Non-pigmented ciliary epithelial cell (primary cell): Measurements from ENCODE around the gene DAW1.
"Not testable (repeated sequence)": the region's sequence is repeated elsewhere in the genome, so short reads cannot be mapped to it uniquely, and the experiment has no call there.

Experiments
- DNase-seq: peaks from one replicate; pipeline ENCODE4 v3.0.0-alpha.2; 2010; ENCODE audit warnings: low read depth

Gene DAW1

GRCh38 chr2:227914362-227914761 is 42.9 kb downstream of the DAW1 start:
- no peak for DNase-seq

- DNase-seq, result no peak
Observed at GRCh38 chr2:227921648-227922047, 50.2 kb downstream of the DAW1 start.

- no peak for DNase-seq
Observed at GRCh38 chr2:227932001-227932400, 60.6 kb downstream of the DAW1 start.

GRCh38 chr2:227932403-227932802 is 61.0 kb downstream of the DAW1 start:
- DNase-seq, result no peak

- no peak for DNase-seq
Observed at GRCh38 chr2:227933884-227934283, 62.5 kb downstream of the DAW1 start.

- DNase-seq, result not testable (repeated sequence)
Observed at GRCh38 chr2:227936249-227936648, 64.8 kb downstream of the DAW1 start.

- no peak for DNase-seq
Observed at GRCh38 chr2:227939271-227940027, 68.0 kb downstream of the DAW1 start.

GRCh38 chr2:227942021-227942420 is 70.6 kb downstream of the DAW1 start:
- DNase-seq, result no peak

GRCh38 chr2:227942965-227943364 is 71.5 kb downstream of the DAW1 start:
- no peak for DNase-seq

- no peak for DNase-seq
Observed at GRCh38 chr2:227960317-227960716, 88.9 kb downstream of the DAW1 start.

- no peak for DNase-seq
Observed at GRCh38 chr2:227971619-227972230, 100.3 kb downstream of the DAW1 start.

- no peak for DNase-seq
Observed at GRCh38 chr2:227973241-227973640, 101.8 kb downstream of the DAW1 start.
